ENCODE data around the gene HSF4. TPM values are rescaled to one million over a fixed set of nuclear protein-coding genes. Genes with fewer than 3 reads are reported as not detected.

HSF4 gene
- total RNA-seq, 4 donors from 2014 or later = 29.5 to 136 (median 76.6) TPM

DNA sequence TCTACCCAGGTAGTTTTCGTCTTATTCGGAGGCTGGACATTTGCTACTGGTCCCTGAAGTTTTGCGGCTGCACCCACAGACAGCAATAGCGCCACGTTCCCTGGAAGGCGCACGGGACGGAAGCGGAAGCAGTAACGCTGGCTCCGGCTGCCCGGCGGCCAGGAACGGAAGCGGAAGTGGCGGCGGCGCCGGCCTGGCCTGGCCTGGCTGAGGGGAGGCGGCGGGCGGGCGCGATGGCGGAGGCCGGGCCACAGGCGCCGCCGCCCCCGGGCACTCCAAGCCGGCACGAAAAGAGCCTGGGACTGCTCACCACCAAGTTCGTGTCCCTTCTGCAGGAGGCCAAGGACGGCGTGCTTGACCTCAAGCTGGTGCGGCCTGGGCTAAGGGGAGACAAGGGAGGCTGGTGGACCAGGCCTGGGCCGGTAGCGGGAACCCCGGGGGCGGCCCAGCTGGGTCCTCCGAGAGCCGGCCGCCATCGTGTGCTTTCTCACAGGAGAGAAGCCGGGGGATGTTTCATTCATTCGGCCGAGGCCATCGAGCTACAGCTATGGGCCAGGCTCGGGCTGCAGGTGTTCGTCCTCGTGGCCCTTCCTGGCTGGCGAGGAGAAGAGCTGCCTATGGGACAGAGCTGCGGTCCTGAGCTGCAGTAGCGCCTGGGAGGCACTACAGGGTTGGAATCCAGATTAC, 27.6 kb downstream of the HSF4 start, which contains the start of gene E2F4:
E2F4 (plus strand) TSS at position 161 of the 687 bp plus-strand sequence; CDS start at position 234, 73 bp downstream.
- WGBS, 2 donors (ENCODE audit: low coverage in 1 of 2) = 0% methylated on average over 53 of the region's 54 CpGs; no CpG with 5 or more reads in 1 of the 2 donors
- Histone ChIP-seq H3K4me1 (peaks cover 11 to 25% (median 19%) of the 10 kb centered on the region in 4 donors), H3K4me3 (peak within 1 kb of the TSS; percentile 79 to 97 (median 88)), H3K27me3 (no peaks in the 10 kb centered on the region), H3K36me3 (peaks cover 0 to 26% (median 11%) of the 10 kb centered on the region in 4 donors), H3K9me3 (no peaks in the 10 kb centered on the region), H3K27ac (peak within 1 kb of the TSS; percentile 78 to 92 (median 86))
- intact Hi-C loops (cut with DNase I; ENCODE audit: low total_unique reads) (no loop called here), in situ Hi-C loops (cut with MboI; ENCODE audit: low pct_ligation_motif_present in 1 of 4, low pct_unique_long_range_greater_than_20kb in 1 of 4, low sequenced_read_pairs in 3 of 4) (no loop called here)
- peak; percentile 93 for DNase-seq
- peak; percentile 35 for TF ChIP-seq POLR2A (IDR thresholded peaks at IDR 0.05)
- TF ChIP-seq, protein P1, sequence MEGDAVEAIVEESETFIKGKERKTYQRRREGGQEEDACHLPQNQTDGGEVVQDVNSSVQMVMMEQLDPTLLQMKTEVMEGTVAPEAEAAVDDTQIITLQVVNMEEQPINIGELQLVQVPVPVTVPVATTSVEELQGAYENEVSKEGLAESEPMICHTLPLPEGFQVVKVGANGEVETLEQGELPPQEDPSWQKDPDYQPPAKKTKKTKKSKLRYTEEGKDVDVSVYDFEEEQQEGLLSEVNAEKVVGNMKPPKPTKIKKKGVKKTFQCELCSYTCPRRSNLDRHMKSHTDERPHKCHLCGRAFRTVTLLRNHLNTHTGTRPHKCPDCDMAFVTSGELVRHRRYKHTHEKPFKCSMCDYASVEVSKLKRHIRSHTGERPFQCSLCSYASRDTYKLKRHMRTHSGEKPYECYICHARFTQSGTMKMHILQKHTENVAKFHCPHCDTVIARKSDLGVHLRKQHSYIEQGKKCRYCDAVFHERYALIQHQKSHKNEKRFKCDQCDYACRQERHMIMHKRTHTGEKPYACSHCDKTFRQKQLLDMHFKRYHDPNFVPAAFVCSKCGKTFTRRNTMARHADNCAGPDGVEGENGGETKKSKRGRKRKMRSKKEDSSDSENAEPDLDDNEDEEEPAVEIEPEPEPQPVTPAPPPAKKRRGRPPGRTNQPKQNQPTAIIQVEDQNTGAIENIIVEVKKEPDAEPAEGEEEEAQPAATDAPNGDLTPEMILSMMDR (IDR thresholded peaks at IDR 0.05) = no peak
- no peak for TF ChIP-seq EP300 (IDR thresholded peaks at IDR 0.05; ENCODE audit: low read depth)
- TF ChIP-seq POLR2AphosphoS5 (IDR thresholded peaks at IDR 0.05) = peak; percentile 55 to 87 (median 81)

- TF ChIP-seq POLR2AphosphoS5 (IDR thresholded peaks at IDR 0.05) (no peak), POLR2A (IDR thresholded peaks at IDR 0.05) (no peak), EP300 (IDR thresholded peaks at IDR 0.05; ENCODE audit: low read depth) (no peak)
- TF ChIP-seq, protein P1 (IDR thresholded peaks at IDR 0.05) = no peak
- in situ Hi-C loops (cut with MboI; ENCODE audit: low pct_ligation_motif_present in 1 of 4, low pct_unique_long_range_greater_than_20kb in 1 of 4, low sequenced_read_pairs in 3 of 4) (no loop called here), intact Hi-C loops (cut with DNase I; ENCODE audit: low total_unique reads) (no loop called here)
- WGBS, 2 donors (ENCODE audit: low coverage in 1 of 2) = 27% methylated on average over 17 of the region's 17 CpGs; no CpG with 5 or more reads in 1 of the 2 donors
- Histone ChIP-seq H3K4me3 (peak overlapping the region; percentile 79 to 97 (median 88)), H3K9me3 (no peaks in the 10 kb centered on the region), H3K4me1 (peaks cover 11 to 26% (median 23%) of the 10 kb centered on the region in 4 donors), H3K27ac (peak overlapping the region; percentile 78 to 92 (median 86)), H3K36me3 (peaks cover 0 to 31% (median 11%) of the 10 kb centered on the region in 4 donors), H3K27me3 (no peaks in the 10 kb centered on the region)
- no peak for DNase-seq
Observed at GRCh38 chr16:67192781-67193361, 28.3 kb downstream of the HSF4 start.

DNA sequence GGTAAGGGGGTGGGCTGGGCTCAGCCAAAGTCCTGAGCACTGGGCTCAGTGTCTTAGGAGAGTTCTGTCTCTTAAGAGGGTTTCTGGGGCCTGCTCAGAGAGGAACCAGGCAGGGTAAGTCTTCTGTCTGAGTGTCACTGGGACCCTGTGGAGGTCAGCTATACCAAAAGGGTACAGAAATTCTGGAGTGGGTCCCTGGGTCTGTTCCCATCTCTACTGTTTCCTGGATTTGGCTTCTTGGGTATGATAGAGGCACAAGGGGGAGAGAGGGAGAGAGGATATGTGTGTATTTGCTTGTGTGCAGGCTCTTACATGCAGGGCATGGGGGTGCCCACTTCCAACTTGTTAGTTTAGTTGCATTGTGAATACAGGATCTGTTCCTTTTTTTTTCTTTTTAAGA, 29.0 kb downstream of the HSF4 start:
- Histone ChIP-seq H3K4me1 (peaks cover 11 to 33% (median 29%) of the 10 kb centered on the region in 4 donors), H3K4me3 (peak overlapping the region in 1 of 4 donors; percentile 97), H3K27me3 (no peaks in the 10 kb centered on the region), H3K27ac (peak overlapping the region in 1 of 4 donors; percentile 92), H3K36me3 (peaks cover 0 to 31% (median 11%) of the 10 kb centered on the region in 4 donors), H3K9me3 (no peaks in the 10 kb centered on the region)
- in situ Hi-C loops (cut with MboI; ENCODE audit: low pct_ligation_motif_present in 1 of 4, low pct_unique_long_range_greater_than_20kb in 1 of 4, low sequenced_read_pairs in 3 of 4) (no loop called here), intact Hi-C loops (cut with DNase I; ENCODE audit: low total_unique reads) (no loop called here)
- TF ChIP-seq EP300 (IDR thresholded peaks at IDR 0.05; ENCODE audit: low read depth) (no peak), POLR2A (IDR thresholded peaks at IDR 0.05) (no peak), POLR2AphosphoS5 (IDR thresholded peaks at IDR 0.05) (no peak)
- TF ChIP-seq, protein P1 (IDR thresholded peaks at IDR 0.05) = no peak
- no peak for DNase-seq

- no peak overlapping the region for H3K27ac ChIP-seq
- no peaks in the 10 kb centered on the region for H3K9me3 ChIP-seq
- no peak for DNase-seq
- TF ChIP-seq POLR2AphosphoS5 (IDR thresholded peaks at IDR 0.05) = no peak
- no peak for TF ChIP-seq POLR2A (IDR thresholded peaks at IDR 0.05)
- TF ChIP-seq, protein P1 (IDR thresholded peaks at IDR 0.05) = no peak
- no peak for TF ChIP-seq EP300 (IDR thresholded peaks at IDR 0.05; ENCODE audit: low read depth)
- intact Hi-C loops (cut with DNase I; ENCODE audit: low total_unique reads) (no loop called here), in situ Hi-C loops (cut with MboI; ENCODE audit: low pct_ligation_motif_present in 1 of 4, low pct_unique_long_range_greater_than_20kb in 1 of 4, low sequenced_read_pairs in 3 of 4) (no loop called here)
- H3K4me1 ChIP-seq = peaks cover 11 to 37% (median 34%) of the 10 kb centered on the region in 4 donors
- H3K36me3 ChIP-seq = peaks cover 0 to 31% (median 11%) of the 10 kb centered on the region in 4 donors
- 96% methylated on average over 6 of the region's 6 CpGs; no CpG with 5 or more reads in 1 of the 2 donors for WGBS, 2 donors (ENCODE audit: low coverage in 1 of 2)
- no peak overlapping the region for H3K4me3 ChIP-seq
- no peaks in the 10 kb centered on the region for H3K27me3 ChIP-seq
Observed at GRCh38 chr16:67194260-67194659, 29.7 kb downstream of the HSF4 start.

Measured in transverse colon (tissue), 4 donors.